ENCODE data around the gene KCNA1. TPM values are rescaled to one million over a fixed set of nuclear protein-coding genes. Genes with fewer than 3 reads are reported as not detected.

Gene KCNA1
- total RNA-seq, 1 experiment from 2014 or later, result not detected

GRCh38 chr12:4891866-4892265 lies 17.8 kb upstream of the KCNA1 start:
- Histone ChIP-seq H3K27ac (ENCODE audit: low read depth, low read length) (no peak overlapping the region), H3K27me3 (ENCODE audit: insufficient read depth, low read length) (peaks cover 41% of the 10 kb centered on the region), H3K4me1 (ENCODE audit: control insufficient read depth in 1 of 2, insufficient read depth in 2 of 2, low read length in 2 of 2) (no peaks in the 10 kb centered on the region), H3K9me3 (ENCODE audit: control insufficient read depth in 1 of 2, insufficient read depth in 1 of 2, low read depth in 1 of 2, low read length in 2 of 2) (no peaks in the 10 kb centered on the region), H3K79me2 (ENCODE audit: insufficient read depth, low read length) (no peaks in the 10 kb centered on the region), H3K36me3 (ENCODE audit: control insufficient read depth in 1 of 2, insufficient read depth in 2 of 2, low read length in 2 of 2) (no peaks in the 10 kb centered on the region), H3K4me3 (replicated peaks in 1 of 2; ENCODE audit: low read depth in 1 of 2, low read length in 2 of 2) (no peak overlapping the region), H2AFZ (ENCODE audit: low read depth, low read length, poor library complexity, severe bottlenecking) (no peak overlapping the region), H3K9me2 (ENCODE audit: insufficient read depth) (no peaks in the 10 kb centered on the region), H4K20me1 (ENCODE audit: insufficient read depth) (no peaks in the 10 kb centered on the region), H3K9ac (ENCODE audit: low read length) (no peak overlapping the region), H3K4me2 (ENCODE audit: low read length) (no peak overlapping the region)
- POLR2A ChIA-PET, result no interaction called here
- intact Hi-C loops (cut with micrococcal nuclease), result no loop called here
- TF ChIP-seq EGR1 (IDR thresholded peaks at IDR 0.05; ENCODE audit: low read depth), result no peak
- TF ChIP-seq ZFX (IDR thresholded peaks at IDR 0.05), result no peak
- TF ChIP-seq EZH2 (IDR thresholded peaks at IDR 0.05), result no peak
- TF ChIP-seq EZH2phosphoT487 (IDR thresholded peaks at IDR 0.05; ENCODE audit: borderline replicate concordance), result no peak
- TF ChIP-seq, protein P1, sequence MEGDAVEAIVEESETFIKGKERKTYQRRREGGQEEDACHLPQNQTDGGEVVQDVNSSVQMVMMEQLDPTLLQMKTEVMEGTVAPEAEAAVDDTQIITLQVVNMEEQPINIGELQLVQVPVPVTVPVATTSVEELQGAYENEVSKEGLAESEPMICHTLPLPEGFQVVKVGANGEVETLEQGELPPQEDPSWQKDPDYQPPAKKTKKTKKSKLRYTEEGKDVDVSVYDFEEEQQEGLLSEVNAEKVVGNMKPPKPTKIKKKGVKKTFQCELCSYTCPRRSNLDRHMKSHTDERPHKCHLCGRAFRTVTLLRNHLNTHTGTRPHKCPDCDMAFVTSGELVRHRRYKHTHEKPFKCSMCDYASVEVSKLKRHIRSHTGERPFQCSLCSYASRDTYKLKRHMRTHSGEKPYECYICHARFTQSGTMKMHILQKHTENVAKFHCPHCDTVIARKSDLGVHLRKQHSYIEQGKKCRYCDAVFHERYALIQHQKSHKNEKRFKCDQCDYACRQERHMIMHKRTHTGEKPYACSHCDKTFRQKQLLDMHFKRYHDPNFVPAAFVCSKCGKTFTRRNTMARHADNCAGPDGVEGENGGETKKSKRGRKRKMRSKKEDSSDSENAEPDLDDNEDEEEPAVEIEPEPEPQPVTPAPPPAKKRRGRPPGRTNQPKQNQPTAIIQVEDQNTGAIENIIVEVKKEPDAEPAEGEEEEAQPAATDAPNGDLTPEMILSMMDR (IDR thresholded peaks at IDR 0.05 in 2 of 3, conservative IDR thresholded peaks at IDR 0.05 in 1 of 3; ENCODE audit: borderline replicate concordance in 1 of 3, insufficient read depth in 1 of 3, low read depth in 2 of 3, low read length in 2 of 3), result no peak
- no peak for TF ChIP-seq SIN3A (IDR thresholded peaks at IDR 0.05; ENCODE audit: low read depth)
- no peak for TF ChIP-seq REST (IDR thresholded peaks at IDR 0.05; ENCODE audit: low read depth)
- no TSS peak for BruUV-seq (replicated peaks)
- CTCF ChIA-PET, result no interaction called here
- ATAC-seq (no peak), DNase-seq (ENCODE audit: low read depth, low spot score) (no peak)
- RAD21 ChIA-PET (ENCODE audit: low non-redundant PET in 1 of 2, low total read pairs in 2 of 2, uncharacterized antibody in 2 of 2, unreplicated experiment in 2 of 2), result no interaction called here
